Nephron (organoid): ENCODE data around the gene PLCB2.

Experiments
- H3K27ac Mint-ChIP-seq, 3 experiments: 2 replicates each; pipeline ENCODE4 v1.8.0; 2020; ENCODE audit warnings: mixed read lengths in 3 of 3, mild to moderate bottlenecking in 2 of 3, moderate library complexity in 1 of 3
- H3K27me3 Mint-ChIP-seq: 2 replicates; pipeline ENCODE4 v1.8.0; 2021; ENCODE audit warnings: low read depth, mild to moderate bottlenecking, moderate library complexity, mixed read lengths
- H3K36me3 Mint-ChIP-seq: 2 replicates; pipeline ENCODE4 v1.8.0; 2020; ENCODE audit warnings: low read depth, mixed read lengths
- H3K4me1 Mint-ChIP-seq: 2 replicates; pipeline ENCODE4 v1.8.0; 2020; ENCODE audit warnings: mixed read lengths
- H3K4me3 Mint-ChIP-seq, 3 experiments: 2 replicates each; pipeline ENCODE4 v1.8.0; 2020; ENCODE audit warnings: mild to moderate bottlenecking in 3 of 3, mixed read lengths in 3 of 3, moderate library complexity in 2 of 3
- H3K9me3 Mint-ChIP-seq: 2 replicates; pipeline ENCODE4 v1.8.0; 2020; ENCODE audit warnings: mixed read lengths
- TF ChIP-seq, protein P1 (sequence below), 3 experiments: fragments of 200-600 bp; sonication (generic); IDR thresholded peaks; one replicate each; pipeline ENCODE4 v1.5.0; 2021; ENCODE audit warnings: antibody characterized with exemption in 3 of 3; ENCODE audit not compliant: unreplicated experiment in 3 of 3

The PLCB2 gene

DNA sequence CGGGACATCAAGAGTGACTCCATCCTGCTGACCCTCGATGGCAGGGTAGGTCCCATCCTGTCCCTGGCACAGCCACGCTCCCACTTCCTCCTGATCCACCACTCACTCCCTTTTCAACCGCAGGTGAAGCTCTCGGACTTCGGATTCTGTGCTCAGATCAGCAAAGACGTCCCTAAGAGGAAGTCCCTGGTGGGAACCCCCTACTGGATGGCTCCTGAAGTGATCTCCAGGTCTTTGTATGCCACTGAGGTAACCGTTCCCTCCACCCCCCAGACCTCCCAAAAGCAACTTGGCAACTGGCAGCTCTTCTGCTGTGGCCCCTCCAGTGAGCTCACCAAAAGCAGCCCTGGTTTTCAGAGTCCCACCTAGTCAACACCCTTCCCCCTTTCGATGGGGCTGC is 34.3 kb downstream of the PLCB2 start:
- peaks cover 41% of the 10 kb centered on the region for H3K27me3 Mint-ChIP-seq
- no peak overlapping the region for H3K27ac Mint-ChIP-seq
- H3K4me3 Mint-ChIP-seq: no peak overlapping the region
- H3K4me1 Mint-ChIP-seq: peaks cover 4% of the 10 kb centered on the region
- no peaks in the 10 kb centered on the region for H3K36me3 Mint-ChIP-seq
- TF ChIP-seq, protein P1, sequence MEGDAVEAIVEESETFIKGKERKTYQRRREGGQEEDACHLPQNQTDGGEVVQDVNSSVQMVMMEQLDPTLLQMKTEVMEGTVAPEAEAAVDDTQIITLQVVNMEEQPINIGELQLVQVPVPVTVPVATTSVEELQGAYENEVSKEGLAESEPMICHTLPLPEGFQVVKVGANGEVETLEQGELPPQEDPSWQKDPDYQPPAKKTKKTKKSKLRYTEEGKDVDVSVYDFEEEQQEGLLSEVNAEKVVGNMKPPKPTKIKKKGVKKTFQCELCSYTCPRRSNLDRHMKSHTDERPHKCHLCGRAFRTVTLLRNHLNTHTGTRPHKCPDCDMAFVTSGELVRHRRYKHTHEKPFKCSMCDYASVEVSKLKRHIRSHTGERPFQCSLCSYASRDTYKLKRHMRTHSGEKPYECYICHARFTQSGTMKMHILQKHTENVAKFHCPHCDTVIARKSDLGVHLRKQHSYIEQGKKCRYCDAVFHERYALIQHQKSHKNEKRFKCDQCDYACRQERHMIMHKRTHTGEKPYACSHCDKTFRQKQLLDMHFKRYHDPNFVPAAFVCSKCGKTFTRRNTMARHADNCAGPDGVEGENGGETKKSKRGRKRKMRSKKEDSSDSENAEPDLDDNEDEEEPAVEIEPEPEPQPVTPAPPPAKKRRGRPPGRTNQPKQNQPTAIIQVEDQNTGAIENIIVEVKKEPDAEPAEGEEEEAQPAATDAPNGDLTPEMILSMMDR (IDR thresholded peaks at IDR 0.05; ENCODE audit: unreplicated experiment in 3 of 3): no peak
- no peaks in the 10 kb centered on the region for H3K9me3 Mint-ChIP-seq

DNA sequence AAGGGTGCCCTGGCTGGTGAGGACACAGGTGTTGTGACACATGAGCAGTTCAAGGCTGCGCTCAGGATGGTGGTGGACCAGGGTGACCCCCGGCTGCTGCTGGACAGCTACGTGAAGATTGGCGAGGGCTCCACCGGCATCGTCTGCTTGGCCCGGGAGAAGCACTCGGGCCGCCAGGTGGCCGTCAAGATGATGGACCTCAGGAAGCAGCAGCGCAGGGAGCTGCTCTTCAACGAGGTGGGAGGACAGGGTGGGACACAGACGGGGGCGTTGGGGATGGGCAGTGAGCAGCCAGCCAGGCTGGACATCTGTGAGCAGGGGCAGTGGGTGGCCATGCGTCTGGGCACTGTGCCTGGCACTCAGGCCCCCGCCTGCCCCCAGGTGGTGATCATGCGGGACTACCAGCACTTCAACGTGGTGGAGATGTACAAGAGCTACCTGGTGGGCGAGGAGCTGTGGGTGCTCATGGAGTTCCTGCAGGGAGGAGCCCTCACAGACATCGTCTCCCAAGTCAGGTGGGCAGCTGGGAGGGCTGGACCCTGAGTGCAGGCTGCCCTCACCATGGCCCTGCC is 35.2 kb downstream of the PLCB2 start:
- Mint-ChIP-seq H3K27me3 (peaks cover 36% of the 10 kb centered on the region), H3K36me3 (no peaks in the 10 kb centered on the region), H3K27ac (no peak overlapping the region), H3K4me3 (no peak overlapping the region), H3K9me3 (no peaks in the 10 kb centered on the region), H3K4me1 (no peaks in the 10 kb centered on the region)
- TF ChIP-seq, protein P1 (IDR thresholded peaks at IDR 0.05; ENCODE audit: unreplicated experiment in 3 of 3): no peak

DNA sequence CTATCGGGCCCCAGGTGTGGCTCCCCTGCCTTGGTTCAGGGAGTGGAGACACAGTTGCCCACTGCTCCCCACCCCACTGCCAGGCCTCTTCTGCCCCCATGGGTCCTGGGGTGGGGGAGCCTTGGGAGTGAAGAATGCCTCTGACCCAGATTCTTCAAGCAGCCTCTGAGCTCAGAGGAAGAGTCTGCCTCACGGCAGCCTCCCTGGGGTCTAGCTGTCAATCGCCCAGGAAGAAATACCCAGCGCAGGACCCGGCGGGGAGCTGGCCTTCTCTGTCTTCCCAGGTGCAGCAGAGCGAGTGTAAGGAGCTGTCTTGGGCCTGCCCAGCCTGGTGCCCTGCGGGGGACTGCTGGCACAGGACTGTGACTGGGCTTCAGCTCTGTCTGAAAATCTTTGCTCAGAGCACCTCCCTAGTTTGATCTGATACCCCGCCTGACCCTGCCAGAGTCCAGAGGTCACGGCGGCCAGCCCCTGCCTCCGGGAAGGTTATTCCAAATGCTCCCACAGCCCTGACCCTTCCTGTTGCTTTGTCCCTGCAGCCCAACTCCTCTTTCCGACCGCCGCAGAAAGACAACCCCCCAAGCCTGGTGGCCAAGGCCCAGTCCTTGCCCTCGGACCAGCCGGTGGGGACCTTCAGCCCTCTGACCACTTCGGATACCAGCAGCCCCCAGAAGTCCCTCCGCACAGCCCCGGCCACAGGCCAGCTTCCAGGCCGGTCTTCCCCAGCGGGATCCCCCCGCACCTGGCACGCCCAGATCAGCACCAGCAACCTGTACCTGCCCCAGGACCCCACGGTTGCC is 35.9 kb downstream of the PLCB2 start:
- H3K9me3 Mint-ChIP-seq: no peaks in the 10 kb centered on the region
- H3K27me3 Mint-ChIP-seq: peaks cover 29% of the 10 kb centered on the region
- no peaks in the 10 kb centered on the region for H3K36me3 Mint-ChIP-seq
- H3K4me3 Mint-ChIP-seq: no peak overlapping the region
- peaks cover under 1% of the 10 kb centered on the region for H3K4me1 Mint-ChIP-seq
- TF ChIP-seq, protein P1 (IDR thresholded peaks at IDR 0.05; ENCODE audit: unreplicated experiment in 3 of 3): no peak
- H3K27ac Mint-ChIP-seq: no peak overlapping the region

DNA sequence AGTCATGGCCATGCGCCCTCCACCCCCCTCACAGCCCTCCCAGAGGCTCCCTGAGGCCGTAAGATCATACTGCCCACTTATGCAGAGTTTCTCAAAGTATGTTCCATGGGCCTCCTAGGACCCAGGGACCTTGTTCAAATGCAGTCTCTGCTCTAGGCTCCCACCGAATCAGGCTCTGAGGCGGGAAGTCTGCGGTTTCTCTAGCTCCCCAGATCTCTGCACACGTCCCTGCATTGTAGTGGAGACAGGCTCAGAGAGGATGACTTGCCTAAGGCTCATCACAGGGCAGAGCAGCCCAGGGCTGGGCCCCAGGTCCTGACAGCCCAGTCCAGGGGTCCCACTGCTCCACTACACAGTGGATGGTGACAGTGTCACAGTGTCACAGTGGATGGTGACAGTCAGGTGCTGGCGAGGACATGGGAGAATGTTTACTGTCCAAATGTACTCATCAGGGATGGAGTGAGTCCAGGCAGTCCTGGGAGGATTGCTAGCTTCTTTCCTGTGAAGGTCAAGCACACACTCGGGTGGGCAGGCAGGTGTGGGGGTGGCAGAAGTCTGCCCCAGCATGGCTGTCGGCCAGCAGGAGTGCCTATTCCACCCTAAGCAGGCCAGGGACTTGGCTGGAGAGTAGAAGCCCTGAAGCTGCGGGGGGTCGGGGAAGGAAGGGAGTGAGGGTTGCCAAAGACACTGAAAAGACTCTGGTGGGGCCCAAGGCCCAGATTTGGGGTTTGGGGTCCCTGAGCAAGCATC is 37.3 kb downstream of the PLCB2 start:
- Mint-ChIP-seq H3K27ac (no peak overlapping the region), H3K9me3 (no peaks in the 10 kb centered on the region), H3K36me3 (no peaks in the 10 kb centered on the region), H3K4me3 (no peak overlapping the region), H3K4me1 (peaks cover 6% of the 10 kb centered on the region), H3K27me3 (peaks cover 22% of the 10 kb centered on the region)
- TF ChIP-seq, protein P1 (IDR thresholded peaks at IDR 0.05; ENCODE audit: unreplicated experiment in 3 of 3): no peak

DNA sequence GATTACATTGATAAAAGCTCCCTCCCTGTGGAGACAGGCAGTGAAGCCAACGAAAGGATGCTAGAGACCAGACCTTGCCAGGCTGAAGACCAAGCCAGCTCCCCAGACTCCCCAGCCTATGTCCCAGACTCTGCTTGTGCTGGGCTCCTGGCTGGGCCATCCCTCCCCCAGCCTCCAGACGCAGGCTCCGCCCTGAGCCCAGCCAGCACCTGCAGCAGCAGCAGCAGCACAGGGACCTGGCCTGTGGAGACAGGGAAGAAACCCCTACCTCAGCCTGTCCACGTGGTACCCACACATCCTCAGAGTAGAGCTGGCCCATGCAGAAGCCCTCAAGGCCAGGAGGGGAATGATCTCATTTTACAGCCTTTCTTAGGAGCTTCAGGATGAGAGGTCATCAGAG is 38.1 kb downstream of the PLCB2 start:
- Mint-ChIP-seq H3K36me3 (no peaks in the 10 kb centered on the region), H3K4me3 (no peak overlapping the region), H3K9me3 (no peaks in the 10 kb centered on the region), H3K27me3 (peaks cover 18% of the 10 kb centered on the region), H3K4me1 (peaks cover 11% of the 10 kb centered on the region), H3K27ac (no peak overlapping the region)
- TF ChIP-seq, protein P1 (IDR thresholded peaks at IDR 0.05; ENCODE audit: unreplicated experiment in 3 of 3): no peak
